K562 (cell line): ENCODE data around the gene ABCF2. TPM values are rescaled to one million over a fixed set of nuclear protein-coding genes. Genes with fewer than 3 reads are reported as not detected.
A peak's percentile ranks its signal among the peaks of the same experiment; 100 is the strongest.

Experiments
- ATAC-seq: fragments of 200-7000 bp; cut with Tn5 transposase; 3 replicates; pipeline ENCODE4 v1.9.1; 2020; ENCODE audit warnings: moderate library complexity
- BruUV-seq: library from RNA; stranded (reverse); fragments of 400-500 nt; replicated peaks from 2 replicates; lab custom pipeline; 2021; lab: Mats Ljungman, UMichigan
- CTCF ChIA-PET: fragments of 300-600 bp; formaldehyde crosslinking; extraction: SDS; loops from one replicate; lab custom pipeline; 2021; ENCODE audit warnings: low intra/inter-chr PET ratio; lab: Yijun Ruan, JAX
- POLR2A ChIA-PET: fragments of 300-600, 350-650 bp; sonication (Branson Sonifier 250); formaldehyde crosslinking; extraction: SDS; loops from one replicate; lab custom pipeline; 2021; ENCODE audit warnings: antibody characterized with exemption, inconsistent platforms; lab: Yijun Ruan, JAX
- DNase-seq, 4 experiments: peaks; one replicate each; pipeline versions ENCODE4 v3.0.0 to v3.0.0-alpha.2; 2011 to 2018; ENCODE audit warnings: low spot score in 3 of 4, mixed read lengths in 3 of 4; ENCODE audit errors: extremely low read depth in 1 of 4
- FAIRE-seq: peaks from 2 replicates; lab custom pipeline; 2011; peaks lifted over from hg19 to GRCh38; lab: Jason Lieb, UNC
- H2AFZ ChIP-seq: 2 replicates; pipeline ENCODE4 v1.6.0; 2011; ENCODE audit warnings: low read depth, low read length, control low read depth, inconsistent platforms
- H3K27ac ChIP-seq: fragments of 200-600 bp; 3 replicates; pipeline ENCODE4 v1.8.0; 2011; ENCODE audit warnings: low read depth, mild to moderate bottlenecking, control low read depth, inconsistent platforms, low read length, moderate library complexity, mixed read lengths; ENCODE audit errors: extremely low read depth
- H3K27me3 ChIP-seq, 2 experiments: fragments of 300-600 bp in 1 of 2; 2 replicates in 1 of 2; 3 replicates in 1 of 2; pipeline versions ENCODE4 v1.6.0 to v1.8.0; 2011; ENCODE audit warnings: inconsistent platforms in 2 of 2, low read length in 2 of 2, mild to moderate bottlenecking in 1 of 2, mixed read lengths in 1 of 2, moderate library complexity in 1 of 2; ENCODE audit not compliant: control insufficient read depth in 2 of 2, insufficient read depth in 2 of 2
- H3K36me3 ChIP-seq: fragments of 300-600 bp; 3 replicates; pipeline ENCODE4 v1.8.0; 2011; ENCODE audit warnings: mild to moderate bottlenecking, low read length, inconsistent platforms; ENCODE audit not compliant: control insufficient read depth, insufficient read depth
- H3K4me1 ChIP-seq, 2 experiments: fragments of 200-600 bp in 1 of 2; replicated peaks in 1 of 2; 2 replicates in 1 of 2; 3 replicates in 1 of 2; pipeline versions ENCODE4 v1.5.1 to v1.8.0; 2011; ENCODE audit warnings: inconsistent platforms in 2 of 2, low read length in 2 of 2, mild to moderate bottlenecking in 1 of 2, mixed read lengths in 1 of 2, moderate library complexity in 1 of 2; ENCODE audit not compliant: control insufficient read depth in 2 of 2, insufficient read depth in 2 of 2
- H3K4me2 ChIP-seq: 2 replicates; pipeline ENCODE4 v1.6.1; 2011; ENCODE audit warnings: low read length, control low read depth, inconsistent platforms, mixed read lengths; ENCODE audit not compliant: insufficient read depth
- H3K4me3 ChIP-seq: fragments of 200-600 bp; sonication (generic), shearing (Covaris generic); 2 replicates; pipeline ENCODE4 v1.5.1; 2016; ENCODE audit warnings: control low read depth, inconsistent platforms
- H3K79me2 ChIP-seq: fragments of 200-600 bp; 3 replicates; pipeline ENCODE4 v1.8.0; 2011; ENCODE audit warnings: low read length, inconsistent platforms; ENCODE audit not compliant: control insufficient read depth, insufficient read depth
- H3K9ac ChIP-seq, 2 experiments: 2 replicates each; pipeline versions ENCODE4 v1.6.0 to v1.6.1; 2011; ENCODE audit warnings: low read depth in 2 of 2, low read length in 2 of 2, control low read depth in 1 of 2, inconsistent platforms in 1 of 2, mild to moderate bottlenecking in 1 of 2, mixed read lengths in 1 of 2; ENCODE audit not compliant: insufficient read depth in 1 of 2
- H3K9me1 ChIP-seq: one replicate; pipeline ENCODE4 v1.6.0; 2011; ENCODE audit warnings: inconsistent platforms, mild to moderate bottlenecking, low read length, moderate library complexity; ENCODE audit not compliant: control insufficient read depth, insufficient read depth
- H3K9me3 ChIP-seq: replicated peaks from 2 replicates; pipeline ENCODE4 v1.5.1; 2011; ENCODE audit warnings: low read depth, low read length, inconsistent platforms; ENCODE audit not compliant: control insufficient read depth, insufficient read depth
- H4K20me1 ChIP-seq: replicated peaks from 2 replicates; pipeline ENCODE4 v1.6.1; 2011; ENCODE audit warnings: low read length, inconsistent platforms, mixed read lengths; ENCODE audit not compliant: control insufficient read depth, insufficient read depth
- NELFE ChIP-seq: IDR thresholded peaks from 2 replicates; pipeline ENCODE4 v1.6.1; 2011; ENCODE audit warnings: mild to moderate bottlenecking; ENCODE audit not compliant: insufficient read depth, insufficient read length
- NRF1 ChIP-seq, 2 experiments: fragments of 450-650 bp; IDR thresholded peaks in 1 of 2; conservative IDR thresholded peaks in 1 of 2; 2 replicates each; pipeline ENCODE4 v1.6.1; 2014; ENCODE audit warnings: mild to moderate bottlenecking in 2 of 2
- POLR2A ChIP-seq: fragments of 450-650 bp; conservative IDR thresholded peaks from 2 replicates; pipeline ENCODE4 v1.6.1; 2016
- SFPQ ChIP-seq: fragments of 200-400 bp; formaldehyde crosslinking; IDR thresholded peaks from 2 replicates; pipeline ENCODE4 v1.6.1; 2017; ENCODE audit warnings: mild to moderate bottlenecking, low read depth, low read length, moderate library complexity
- SNIP1 ChIP-seq: fragments of 450-650 bp; IDR thresholded peaks from 2 replicates; pipeline ENCODE4 v1.7.1; 2017; ENCODE audit warnings: low read depth, mild to moderate bottlenecking
- TSC22D4 ChIP-seq: fragments of 450-650 bp; IDR thresholded peaks from 2 replicates; pipeline ENCODE4 v1.6.1; 2016; ENCODE audit warnings: missing genetic modification characterization, missing biosample characterization, control low read depth
- ZNF239 ChIP-seq: fragments of 250-450 bp; sonication (Bioruptor Pico); IDR thresholded peaks from 2 replicates; pipeline ENCODE4 v1.4.0; 2020; ENCODE audit warnings: mild to moderate bottlenecking
- WGBS: fragments of 100-300 bp; shearing (Covaris generic); methylation state at CpG from one replicate; pipeline ENCODE4 v1.1.6; 2016; ENCODE audit warnings: low coverage, mixed read lengths; ENCODE audit not compliant: insufficient coverage; ENCODE audit errors: missing lambda C conversion rate; 5-methylcytosine and 5-hydroxymethylcytosine counted together
- in situ Hi-C: fragments of 300-500 bp; cut with MboI; formaldehyde crosslinking; loops from 4 replicates; pipeline ENCODE4 v1.15.0; 2018; ENCODE audit warnings: inconsistent platforms, mixed read lengths
- intact Hi-C: fragments of 100-400 bp; cut with micrococcal nuclease; formaldehyde crosslinking; loops from 2 replicates; pipeline ENCODE4 v1.14.2; 2022
- polyA plus RNA-seq, 8 experiments: library from polyadenylated mRNA; depleted of rRNA in 4 of 8; stranded (reverse) in 5 of 8; unstranded in 3 of 8; fragments of >200 nt; fragmentation: Nextera tagmentation in 2 of 8; fragmentation: Illumina TruSeq in 1 of 8; extraction: Ambion mirVana in 2 of 8; extraction: Trizol in 1 of 8; gene quantifications; 2 replicates each; pipeline versions ENCODE4 v1.2.1 to v1.2.3, GENCODE V29; 2011 to 2014; ENCODE audit warnings: inconsistent platforms in 1 of 8, missing spikeins in 1 of 8
- total RNA-seq, 7 experiments: library from RNA; depleted of rRNA in 6 of 7; stranded (reverse); fragments of >200 nt in 6 of 7; fragmentation: Illumina TruSeq in 2 of 7; extraction: Trizol in 2 of 7; gene quantifications; 2 replicates each; pipeline versions ENCODE4 v1.2.1 to v1.2.3, GENCODE V29; 2011 to 2021; ENCODE audit warnings: low replicate concordance in 1 of 7

The ABCF2 gene
- total and polyA plus RNA-seq, 9 of the 15 experiments (the other 6 are each of a cell fraction or from before 2014, with no cell fraction given): 62.1 to 224 (median 113) TPM

GRCh38 chr7:151254851-151255250, 27.8 kb upstream of the ABCF2 start:
- no peak overlapping the region for H3K27ac ChIP-seq
- no peaks in the 10 kb centered on the region for H3K79me2 ChIP-seq
- intact Hi-C loops: no loop called here
- in situ Hi-C loops: no loop called here
- H3K36me3 ChIP-seq: no peaks in the 10 kb centered on the region
- FAIRE-seq: no peak
- H2AFZ ChIP-seq: no peak overlapping the region
- BruUV-seq: no TSS peak
- H3K9me3 ChIP-seq: no peaks in the 10 kb centered on the region; the same call in 1 of the 2 replicates
- no peak overlapping the region for H3K9ac ChIP-seq
- no peak for ATAC-seq
- H4K20me1 ChIP-seq: peaks cover 26% of the 10 kb centered on the region
- no peak overlapping the region for H3K4me2 ChIP-seq
- DNase-seq: no peak
- H3K9me1 ChIP-seq: no peaks in the 10 kb centered on the region
- H3K4me1 ChIP-seq: peaks cover 5 to 24% of the 10 kb centered on the region in 2 experiments; a peak in 4 of 5 replicates
- TF ChIP-seq POLR2A: no peak
- CTCF ChIA-PET: no interaction called here
- POLR2A ChIA-PET: interaction anchor here (0.6 to 1.2 kb wide), 2 partner anchors 15 to 18 kb away, joined by 3 to 4 read pairs; no protein-coding TSS in a partner anchor
- H3K4me3 ChIP-seq: no peak overlapping the region
- 2% methylated on average over 11 of the region's 11 CpGs for WGBS
- peaks cover 66 to 91% of the 10 kb centered on the region in 2 experiments for H3K27me3 ChIP-seq

GRCh38 chr7:151254316-151254715, 27.3 kb upstream of the ABCF2 start:
- Histone ChIP-seq H3K4me2 (no peak overlapping the region), H3K9ac (peak overlapping the region in 1 of 2 experiments; percentile 45; a peak in 1 of 4 replicates), H3K36me3 (no peaks in the 10 kb centered on the region), H2AFZ (no peak overlapping the region), H3K79me2 (no peaks in the 10 kb centered on the region), H3K9me1 (no peaks in the 10 kb centered on the region), H3K4me1 (peaks cover 7 to 30% of the 10 kb centered on the region in 2 experiments; a peak in 4 of 5 replicates), H3K27ac (no peak overlapping the region)
- FAIRE-seq (no peak), DNase-seq (no peak)
- 5% methylated on average over 7 of the region's 7 CpGs for WGBS
- no TSS peak for BruUV-seq
- CTCF ChIA-PET: no interaction called here
- TF ChIP-seq ZNF239: no peak
- TF ChIP-seq SFPQ: no peak
- TF ChIP-seq NELFE: no peak
- TF ChIP-seq SNIP1: no peak
- TF ChIP-seq NRF1 (conservative IDR thresholded peaks at IDR 0.05 in 1 of 2, IDR thresholded peaks at IDR 0.05 in 1 of 2): no peak
- TF ChIP-seq TSC22D4 (tag): no peak
- TF ChIP-seq, all 486 proteins: peak for 0
- in situ Hi-C loops (no loop called here), intact Hi-C loops (no loop called here)
- peaks cover 66 to 90% of the 10 kb centered on the region in 2 experiments for H3K27me3 ChIP-seq
- ATAC-seq: no peak
- no peak overlapping the region for H3K4me3 ChIP-seq
- H4K20me1 ChIP-seq: peaks cover 26% of the 10 kb centered on the region
- POLR2A ChIA-PET: no interaction called here
- no peaks in the 10 kb centered on the region for H3K9me3 ChIP-seq
